Left lung (tissue), 10 donors: ENCODE measurements around the gene MAPKAPK5. TPM values are rescaled to one million over a fixed set of nuclear protein-coding genes. Genes with fewer than 3 reads are reported as not detected.

ENCODE experiments used
- ATAC-seq: fragments of 200-7000 bp; cut with Tn5 transposase; one replicate; pipeline ENCODE4 v1.9.1; 2020; ENCODE audit warnings: moderate library complexity
- DNase-seq, 4 donors: peaks; one replicate each; pipeline ENCODE4 v3.0.0-alpha.2; 2013 to 2020
- H3K27ac ChIP-seq, 2 donors: fragments of 200-600 bp; sonication (generic) in 1 of 2; one replicate each; pipeline versions ENCODE4 v1.5.0 to v1.8.0; 2020 to 2021
- H3K27me3 ChIP-seq, 2 donors: fragments of 200-600 bp; sonication (generic) in 1 of 2; one replicate each; pipeline versions ENCODE4 v1.5.0 to v1.8.0; 2020 to 2021
- H3K36me3 ChIP-seq, 2 donors: fragments of 200-600 bp; sonication (generic) in 1 of 2; one replicate each; pipeline versions ENCODE4 v1.5.0 to v1.8.0; 2020 to 2021
- H3K4me1 ChIP-seq, 2 donors: fragments of 200-600 bp; one replicate each; pipeline ENCODE4 v1.8.0; 2021
- H3K4me3 ChIP-seq, 2 donors: fragments of 200-600 bp; sonication (generic) in 1 of 2; one replicate each; pipeline versions ENCODE4 v1.5.0 to v1.8.0; 2020 to 2021; ENCODE audit warnings: mild to moderate bottlenecking in 1 of 2
- H3K9me3 ChIP-seq, 2 donors: fragments of 200-600 bp; sonication (generic) in 1 of 2; one replicate each; pipeline versions ENCODE4 v1.5.0 to v1.8.0; 2020 to 2021
- intact Hi-C, 2 donors: fragments of 100-400 bp; cut with DNase I; formaldehyde crosslinking; loops; one replicate each; pipeline versions ENCODE4 v1.11.2 to v1.14.2; 2022
- polyA plus RNA-seq, 6 donors: library from polyadenylated mRNA; unstranded; fragments of 120-200 nt; gene quantifications; one replicate each; pipeline ENCODE4 v1.2.1, GENCODE V29; 2013; ENCODE audit not compliant: insufficient read length in 6 of 6
- total RNA-seq, 2 donors: library from RNA; stranded (reverse); fragmentation: NEBNext Ultra II Directional; extraction: Animal tissue kit (Norgen Biotek cat#: 25700); gene quantifications; one replicate each; pipeline ENCODE4 v1.2.1, GENCODE V29; 2021
- TF ChIP-seq, protein P1 (sequence below), 2 donors: fragments of 200-600 bp; sonication (generic) in 1 of 2; IDR thresholded peaks; one replicate each; pipeline versions ENCODE4 v1.5.0 to v1.8.0; 2021; ENCODE audit warnings: antibody characterized with exemption in 2 of 2
- donor health status: DM: no; HTN: yes; CAD: no.
- donor health status: DM: no; HTN: no; CAD: no.

Gene MAPKAPK5
- total and polyA plus RNA-seq, 8 donors = 31.7 to 57.9 (median 50.3) TPM

GRCh38 chr12:111926631-111927030 is 84.6 kb downstream of the MAPKAPK5 start:
- DNase-seq (no peak), ATAC-seq (no peak)
- no peaks in the 10 kb centered on the region for H3K36me3 ChIP-seq
- no peaks in the 10 kb centered on the region for H3K4me1 ChIP-seq
- H3K27ac ChIP-seq = no peak overlapping the region
- no peak overlapping the region for H3K4me3 ChIP-seq
- TF ChIP-seq, protein P1, sequence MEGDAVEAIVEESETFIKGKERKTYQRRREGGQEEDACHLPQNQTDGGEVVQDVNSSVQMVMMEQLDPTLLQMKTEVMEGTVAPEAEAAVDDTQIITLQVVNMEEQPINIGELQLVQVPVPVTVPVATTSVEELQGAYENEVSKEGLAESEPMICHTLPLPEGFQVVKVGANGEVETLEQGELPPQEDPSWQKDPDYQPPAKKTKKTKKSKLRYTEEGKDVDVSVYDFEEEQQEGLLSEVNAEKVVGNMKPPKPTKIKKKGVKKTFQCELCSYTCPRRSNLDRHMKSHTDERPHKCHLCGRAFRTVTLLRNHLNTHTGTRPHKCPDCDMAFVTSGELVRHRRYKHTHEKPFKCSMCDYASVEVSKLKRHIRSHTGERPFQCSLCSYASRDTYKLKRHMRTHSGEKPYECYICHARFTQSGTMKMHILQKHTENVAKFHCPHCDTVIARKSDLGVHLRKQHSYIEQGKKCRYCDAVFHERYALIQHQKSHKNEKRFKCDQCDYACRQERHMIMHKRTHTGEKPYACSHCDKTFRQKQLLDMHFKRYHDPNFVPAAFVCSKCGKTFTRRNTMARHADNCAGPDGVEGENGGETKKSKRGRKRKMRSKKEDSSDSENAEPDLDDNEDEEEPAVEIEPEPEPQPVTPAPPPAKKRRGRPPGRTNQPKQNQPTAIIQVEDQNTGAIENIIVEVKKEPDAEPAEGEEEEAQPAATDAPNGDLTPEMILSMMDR (IDR thresholded peaks at IDR 0.05) = no peak
- no peaks in the 10 kb centered on the region for H3K9me3 ChIP-seq
- no peaks in the 10 kb centered on the region for H3K27me3 ChIP-seq
- intact Hi-C loops = no loop called here

DNA sequence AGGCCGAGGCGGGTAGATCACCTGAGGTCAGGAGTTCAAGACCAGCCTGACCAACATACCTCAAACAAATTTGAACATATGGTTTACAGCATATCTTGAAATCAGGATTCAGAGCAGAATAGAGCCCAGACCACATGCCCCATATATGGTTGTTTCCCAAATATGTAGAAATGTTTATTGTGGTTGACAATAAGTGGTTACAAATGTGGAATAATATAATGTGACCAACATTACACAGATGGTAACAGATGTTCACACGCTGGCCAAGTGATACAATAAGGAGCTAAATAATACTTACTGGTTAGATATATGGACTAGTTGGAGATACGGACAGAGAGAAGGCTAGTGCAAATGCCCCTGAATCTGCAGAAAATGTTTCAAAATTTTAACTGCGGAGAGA is 85.3 kb downstream of the MAPKAPK5 start:
- DNase-seq = no peak
- Histone ChIP-seq H3K4me3 (no peak overlapping the region), H3K9me3 (no peaks in the 10 kb centered on the region), H3K36me3 (no peaks in the 10 kb centered on the region), H3K27ac (no peak overlapping the region), H3K27me3 (no peaks in the 10 kb centered on the region), H3K4me1 (no peaks in the 10 kb centered on the region)
- TF ChIP-seq, protein P1 (IDR thresholded peaks at IDR 0.05) = no peak
- intact Hi-C loops = no loop called here
- ATAC-seq = no peak

- intact Hi-C loops = no loop called here
- TF ChIP-seq, protein P1 (IDR thresholded peaks at IDR 0.05) = no peak
- Histone ChIP-seq H3K27me3 (no peaks in the 10 kb centered on the region), H3K4me1 (no peaks in the 10 kb centered on the region), H3K36me3 (no peaks in the 10 kb centered on the region), H3K27ac (no peak overlapping the region), H3K4me3 (no peak overlapping the region), H3K9me3 (no peaks in the 10 kb centered on the region)
- no peak for ATAC-seq
- DNase-seq = no peak
Observed at GRCh38 chr12:111932241-111932640, 90.2 kb downstream of the MAPKAPK5 start.

- Histone ChIP-seq H3K9me3 (no peaks in the 10 kb centered on the region), H3K36me3 (no peaks in the 10 kb centered on the region), H3K27me3 (no peaks in the 10 kb centered on the region), H3K27ac (no peak overlapping the region), H3K4me1 (no peaks in the 10 kb centered on the region), H3K4me3 (no peak overlapping the region)
- ATAC-seq (no peak), DNase-seq (no peak)
- TF ChIP-seq, protein P1 (IDR thresholded peaks at IDR 0.05) = no peak
- intact Hi-C loops = no loop called here
Observed at GRCh38 chr12:111936869-111937268, 94.8 kb downstream of the MAPKAPK5 start.

DNA sequence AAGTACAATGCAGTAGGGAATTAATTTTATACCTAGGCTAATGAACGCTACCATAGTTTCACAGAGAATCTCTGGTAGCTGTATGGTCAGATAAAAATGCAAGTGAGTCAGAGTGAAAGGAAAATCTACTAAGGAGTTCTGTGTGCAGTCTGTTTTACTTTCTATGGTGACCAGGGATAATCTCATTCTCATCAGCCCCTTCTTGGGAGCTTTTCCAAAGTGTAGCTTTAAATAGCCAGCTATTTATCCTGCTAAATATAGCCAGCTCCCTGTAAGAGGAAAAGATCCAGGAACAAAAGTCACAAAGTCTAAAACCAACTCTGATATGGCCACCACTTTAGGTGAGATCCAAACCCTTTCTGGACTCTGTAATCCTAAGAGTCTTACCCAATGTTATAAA is 95.4 kb downstream of the MAPKAPK5 start:
- intact Hi-C loops = no loop called here
- H3K9me3 ChIP-seq = no peaks in the 10 kb centered on the region
- TF ChIP-seq, protein P1 (IDR thresholded peaks at IDR 0.05) = no peak
- no peak overlapping the region for H3K27ac ChIP-seq
- no peaks in the 10 kb centered on the region for H3K4me1 ChIP-seq
- DNase-seq (no peak), ATAC-seq (no peak)
- H3K27me3 ChIP-seq = no peaks in the 10 kb centered on the region
- H3K36me3 ChIP-seq = no peaks in the 10 kb centered on the region
- no peak overlapping the region for H3K4me3 ChIP-seq
